BLaER1 treated with 17β-estradiol and CSF1 and Interleukin-3, amounts not matched to agents 10 nM and 100 nM (cell line): Measurements from ENCODE around the gene OTUD1.

Experiments
- H3K27ac ChIP-seq, 11 experiments: shearing (Covaris generic); formaldehyde crosslinking; 2 replicates each; pipeline ENCODE4 v1.8.1; 2022
- H3K27me3 ChIP-seq, 11 experiments: shearing (Covaris generic); formaldehyde crosslinking; 2 replicates each; pipeline ENCODE4 v1.8.1; 2022
- H3K36me3 ChIP-seq, 11 experiments: shearing (Covaris generic); formaldehyde crosslinking; 2 replicates each; pipeline ENCODE4 v1.8.1; 2022
- H3K4me1 ChIP-seq, 10 experiments: shearing (Covaris generic); formaldehyde crosslinking; 2 replicates each; pipeline ENCODE4 v1.8.1; 2022
- H3K4me2 ChIP-seq, 11 experiments: shearing (Covaris generic); formaldehyde crosslinking; 2 replicates each; pipeline ENCODE4 v1.8.1; 2022
- H3K4me3 ChIP-seq, 10 experiments: shearing (Covaris generic); formaldehyde crosslinking; 2 replicates each; pipeline ENCODE4 v1.8.1; 2022
- H3K9ac ChIP-seq, 11 experiments: shearing (Covaris generic); formaldehyde crosslinking; 2 replicates each; pipeline ENCODE4 v1.8.1; 2022
- H3K9me3 ChIP-seq, 11 experiments: shearing (Covaris generic); formaldehyde crosslinking; replicated peaks in 1 of 11; 2 replicates each; pipeline ENCODE4 v1.8.1; 2022
- H4K20me1 ChIP-seq, 11 experiments: shearing (Covaris generic); formaldehyde crosslinking; 2 replicates each; pipeline ENCODE4 v1.8.1; 2022
- Cebpa-rat ChIP-seq, 11 experiments: shearing (Covaris generic); IDR thresholded peaks; 2 replicates each; pipeline ENCODE4 v1.8.1; 2022

Gene OTUD1

GRCh38 chr10:23467012-23467411 lies 28.1 kb downstream of the OTUD1 start:
- no peak for TF ChIP-seq Cebpa-rat (IDR thresholded peaks at IDR 0.05)
- Histone ChIP-seq H3K9me3 (peaks cover 0 to 14% (median 0%) of the 10 kb centered on the region in 11 experiments; a peak in 5 of 22 replicates), H3K36me3 (no peaks in the 10 kb centered on the region), H3K9ac (no peak overlapping the region), H3K4me1 (peaks cover 0 to 1% (median 0%) of the 10 kb centered on the region in 10 experiments; a peak in 7 of 20 replicates), H3K27ac (no peak overlapping the region), H4K20me1 (no peaks in the 10 kb centered on the region), H3K4me2 (peak overlapping the region in 4 of 11 experiments; percentile 1 to 19 (median 6); a peak in 3 of 22 replicates), H3K4me3 (no peak overlapping the region), H3K27me3 (no peaks in the 10 kb centered on the region)

DNA sequence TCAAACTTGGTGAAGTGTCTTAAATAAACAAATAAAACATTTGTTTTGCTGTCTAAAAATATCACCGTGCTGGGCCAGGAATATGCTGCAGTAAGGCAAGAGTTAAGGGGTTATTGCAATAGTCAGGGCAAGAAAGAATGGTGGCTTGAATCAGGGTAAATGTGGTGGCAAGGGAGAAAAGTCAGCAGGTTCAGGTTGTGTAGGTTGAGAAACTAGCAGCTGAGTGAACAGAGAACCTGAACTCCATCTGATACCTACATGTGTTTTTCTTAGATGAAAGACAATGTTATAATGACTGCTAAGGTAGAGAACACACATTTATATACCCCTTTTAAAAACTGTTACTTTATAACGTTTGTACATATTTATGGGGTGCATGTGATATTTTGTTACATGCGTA lies 28.7 kb downstream of the OTUD1 start:
- H3K4me3 ChIP-seq = no peak overlapping the region
- H3K4me2 ChIP-seq = no peak overlapping the region; a peak in 3 of 22 replicates
- H3K9me3 ChIP-seq = peaks cover 0 to 14% (median 0%) of the 10 kb centered on the region in 11 experiments; a peak in 5 of 22 replicates
- no peaks in the 10 kb centered on the region for H3K27me3 ChIP-seq
- H3K36me3 ChIP-seq = no peaks in the 10 kb centered on the region
- no peak for TF ChIP-seq Cebpa-rat (IDR thresholded peaks at IDR 0.05)
- no peak overlapping the region for H3K27ac ChIP-seq
- no peak overlapping the region for H3K9ac ChIP-seq
- H4K20me1 ChIP-seq = no peaks in the 10 kb centered on the region
- no peaks in the 10 kb centered on the region; a peak in 1 of 20 replicates for H3K4me1 ChIP-seq

- no peaks in the 10 kb centered on the region for H4K20me1 ChIP-seq
- H3K4me3 ChIP-seq = no peak overlapping the region
- TF ChIP-seq Cebpa-rat (IDR thresholded peaks at IDR 0.05) = no peak
- H3K4me1 ChIP-seq = peaks cover 0 to 4% (median under 1%) of the 10 kb centered on the region in 10 experiments; a peak in 5 of 20 replicates
- H3K27ac ChIP-seq = no peak overlapping the region
- H3K4me2 ChIP-seq = no peak overlapping the region
- H3K9me3 ChIP-seq = peaks cover 0 to 16% (median 0%) of the 10 kb centered on the region in 11 experiments; a peak in 5 of 22 replicates
- no peaks in the 10 kb centered on the region for H3K27me3 ChIP-seq
- H3K36me3 ChIP-seq = no peaks in the 10 kb centered on the region
- H3K9ac ChIP-seq = no peak overlapping the region
Measured at GRCh38 chr10:23469596-23470237, 30.8 kb downstream of the OTUD1 start.

GRCh38 chr10:23472181-23472580 lies 33.3 kb downstream of the OTUD1 start:
- Histone ChIP-seq H3K9me3 (peaks cover 0 to 8% (median 0%) of the 10 kb centered on the region in 11 experiments; a peak in 2 of 22 replicates), H3K27ac (no peak overlapping the region), H3K4me1 (peaks cover 0 to 15% (median 8%) of the 10 kb centered on the region in 10 experiments; a peak in 10 of 20 replicates), H4K20me1 (no peaks in the 10 kb centered on the region), H3K4me3 (no peak overlapping the region), H3K4me2 (no peak overlapping the region), H3K27me3 (no peaks in the 10 kb centered on the region), H3K9ac (no peak overlapping the region), H3K36me3 (no peaks in the 10 kb centered on the region)
- no peak for TF ChIP-seq Cebpa-rat (IDR thresholded peaks at IDR 0.05)

DNA sequence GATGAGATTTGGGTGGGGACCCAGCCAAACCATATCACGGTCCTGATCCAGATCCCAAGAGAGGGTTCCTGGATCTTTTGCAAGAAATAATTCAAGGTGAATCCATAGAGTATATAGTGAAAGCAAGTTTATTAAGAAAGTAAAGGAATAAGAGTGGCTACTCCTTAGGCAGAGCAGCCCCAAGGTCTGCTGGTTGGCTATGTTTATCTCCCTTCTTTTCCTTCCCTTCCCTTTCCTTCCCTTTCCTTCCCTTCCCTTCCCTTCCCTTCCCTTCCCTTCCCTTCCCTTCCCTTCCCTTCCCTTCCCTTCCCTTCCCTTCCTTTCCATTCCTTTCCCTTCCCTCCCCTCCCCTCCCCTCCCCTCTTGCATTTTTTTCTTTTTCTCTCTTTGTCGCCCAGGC lies 35.2 kb downstream of the OTUD1 start:
- Histone ChIP-seq H3K9ac (no peak overlapping the region), H3K27me3 (no peaks in the 10 kb centered on the region), H3K4me3 (no peak overlapping the region), H4K20me1 (no peaks in the 10 kb centered on the region), H3K4me2 (no peak overlapping the region), H3K36me3 (no peaks in the 10 kb centered on the region), H3K9me3 (0 out of 22 replicates have a peak, but pooled peaks cover 0 to 4% (median 0%) of the 10 kb centered on the region in 11 experiments), H3K27ac (no peak overlapping the region), H3K4me1 (peaks cover under 1 to 24% (median 10%) of the 10 kb centered on the region in 10 experiments; a peak in 18 of 20 replicates)
- no peak for TF ChIP-seq Cebpa-rat (IDR thresholded peaks at IDR 0.05)

DNA sequence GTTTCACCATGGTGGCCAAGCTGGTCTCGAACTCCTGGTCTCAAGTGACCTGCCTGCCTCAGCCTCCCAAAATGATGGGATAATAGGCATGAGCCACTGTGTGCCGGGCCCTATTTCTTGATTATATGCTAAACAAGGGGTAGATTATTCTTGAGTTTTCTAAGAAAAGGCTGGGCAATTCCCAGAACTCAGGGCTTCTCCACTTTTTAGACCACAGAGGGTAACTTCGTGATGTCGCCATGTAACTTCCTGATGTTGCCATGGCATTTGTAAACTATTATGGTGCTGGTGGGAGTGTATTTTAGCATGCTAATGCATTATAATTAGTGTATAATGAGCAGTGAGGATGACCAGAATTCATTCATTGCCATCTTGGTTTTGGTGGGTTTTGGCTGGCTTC lies 35.8 kb downstream of the OTUD1 start:
- H4K20me1 ChIP-seq = no peaks in the 10 kb centered on the region
- no peak for TF ChIP-seq Cebpa-rat (IDR thresholded peaks at IDR 0.05)
- H3K4me2 ChIP-seq = peak overlapping the region in 3 of 11 experiments; percentile 16 to 30 (median 29); a peak in 4 of 22 replicates
- H3K4me1 ChIP-seq = peaks cover 6 to 29% (median 16%) of the 10 kb centered on the region in 10 experiments; a peak in 19 of 20 replicates
- 0 out of 22 replicates have a peak, but pooled peaks cover 0 to 4% (median 0%) of the 10 kb centered on the region in 11 experiments for H3K9me3 ChIP-seq
- no peak overlapping the region for H3K27ac ChIP-seq
- no peaks in the 10 kb centered on the region for H3K36me3 ChIP-seq
- no peaks in the 10 kb centered on the region for H3K27me3 ChIP-seq
- no peak overlapping the region for H3K4me3 ChIP-seq
- H3K9ac ChIP-seq = no peak overlapping the region

DNA sequence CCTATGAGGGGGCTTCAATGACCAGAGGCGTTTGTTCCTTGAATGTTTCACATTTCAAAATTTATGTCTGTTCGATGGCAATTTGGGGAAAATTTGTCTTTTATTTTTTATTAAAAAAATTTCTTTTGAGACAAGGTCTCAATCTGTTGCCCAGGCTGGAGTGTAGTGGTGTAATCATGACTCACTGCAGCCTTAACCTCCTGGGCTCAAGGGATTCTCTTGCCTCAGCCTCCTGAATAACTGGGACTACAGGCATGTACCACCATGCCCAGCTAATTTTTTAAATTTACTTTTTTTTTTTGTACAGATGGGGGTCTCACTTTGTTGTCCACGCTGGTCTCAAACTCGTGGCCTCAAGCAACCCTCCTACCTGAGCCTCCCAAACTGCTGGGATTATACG lies 39.7 kb downstream of the OTUD1 start:
- H3K9me3 ChIP-seq = 0 out of 22 replicates have a peak, but pooled peaks cover 0 to 4% (median 0%) of the 10 kb centered on the region in 11 experiments
- no peaks in the 10 kb centered on the region for H3K36me3 ChIP-seq
- H3K4me2 ChIP-seq = peak overlapping the region in 5 of 11 experiments; percentile 21 to 77 (median 64); a peak in 6 of 22 replicates
- peaks cover 17 to 42% (median 29%) of the 10 kb centered on the region in 10 experiments for H3K4me1 ChIP-seq
- H3K27ac ChIP-seq = peak overlapping the region in 5 of 11 experiments; percentile 49 to 73 (median 67); a peak in 5 of 22 replicates
- TF ChIP-seq Cebpa-rat (IDR thresholded peaks at IDR 0.05) = no peak
- H3K27me3 ChIP-seq = no peaks in the 10 kb centered on the region
- no peak overlapping the region for H3K4me3 ChIP-seq
- H4K20me1 ChIP-seq = no peaks in the 10 kb centered on the region
- H3K9ac ChIP-seq = no peak overlapping the region

GRCh38 chr10:23479798-23480473 lies 41.1 kb downstream of the OTUD1 start:
- H3K9me3 ChIP-seq = 0 out of 22 replicates have a peak, but pooled peaks cover 0 to 3% (median 0%) of the 10 kb centered on the region in 11 experiments
- peak overlapping the region in 6 of 11 experiments; percentile 4 to 48 (median 36); a peak in 7 of 22 replicates for H3K9ac ChIP-seq
- peak overlapping the region in 9 of 11 experiments; percentile 13 to 75 (median 67); a peak in 17 of 22 replicates for H3K27ac ChIP-seq
- no peaks in the 10 kb centered on the region for H4K20me1 ChIP-seq
- peaks cover 17 to 37% (median 28%) of the 10 kb centered on the region in 10 experiments for H3K4me1 ChIP-seq
- H3K4me2 ChIP-seq = peak overlapping the region; percentile 10 to 82 (median 63)
- no peaks in the 10 kb centered on the region for H3K27me3 ChIP-seq
- peak overlapping the region in 2 of 10 experiments; percentile 2 to 42; a peak in 1 of 20 replicates for H3K4me3 ChIP-seq
- H3K36me3 ChIP-seq = no peaks in the 10 kb centered on the region
- TF ChIP-seq Cebpa-rat (IDR thresholded peaks at IDR 0.05) = peak in 6 of 11 experiments; percentile 56 to 87 (median 71); a peak in 9 of 22 replicates
